Cardiac muscle cell (in vitro differentiated cells and primary cell): Measurements from ENCODE around the gene LRRC2. TPM values are rescaled to one million over a fixed set of nuclear protein-coding genes. Genes with fewer than 3 reads are reported as not detected.
A peak's percentile ranks its signal among the peaks of the same experiment; 100 is the strongest.

Experiments used
- DNase-seq, 2 donors: peaks; one replicate each; pipeline versions ENCODE4 v3.0.0 to v3.0.0-alpha.2; 2010 to 2017; ENCODE audit warnings: low read depth in 1 of 2, low spot score in 1 of 2
- H3K27ac ChIP-seq: fragments of 200-600 bp; sonication (generic); 2 replicates; pipeline ENCODE4 v1.5.1; 2016
- H3K27me3 ChIP-seq: fragments of 200-600 bp; sonication (generic); 2 replicates; pipeline ENCODE4 v1.6.0; 2016; ENCODE audit warnings: control low read depth
- H3K36me3 ChIP-seq: fragments of 200-600 bp; sonication (generic); 2 replicates; pipeline ENCODE4 v1.5.1; 2016; ENCODE audit warnings: control low read depth
- H3K4me1 ChIP-seq: fragments of 200-600 bp; sonication (generic); 2 replicates; pipeline ENCODE4 v1.8.1; 2017; ENCODE audit warnings: low read depth, mild to moderate bottlenecking, mixed run types
- H3K4me3 ChIP-seq: fragments of 200-600 bp; sonication (generic); 2 replicates; pipeline ENCODE4 v1.5.1; 2016; ENCODE audit warnings: mild to moderate bottlenecking
- H3K9me3 ChIP-seq: fragments of 200-600 bp; sonication (generic); 2 replicates; pipeline ENCODE4 v1.5.1; 2017; ENCODE audit warnings: low read depth, mild to moderate bottlenecking, control low read depth
- polyA plus RNA-seq: library from polyadenylated mRNA; unstranded; fragments of >200 nt; fragmentation: Nextera tagmentation; extraction: Ambion mirVana; gene quantifications from 2 replicates; pipeline ENCODE4 v1.2.1, GENCODE V29; 2016
- total RNA-seq: library from RNA; depleted of rRNA; stranded (reverse); fragments of >200 nt; gene quantifications from 2 replicates; pipeline ENCODE4 v1.2.3, GENCODE V29; 2016
- TF ChIP-seq, protein P1 (sequence below): IDR thresholded peaks from 2 replicates; pipeline ENCODE4 v1.5.1; 2012; ENCODE audit warnings: low read depth, mild to moderate bottlenecking, low read length

LRRC2 gene
- total and polyA plus RNA-seq, 2 experiments from 2014 or later: 0.77 to 1.6 TPM

DNA sequence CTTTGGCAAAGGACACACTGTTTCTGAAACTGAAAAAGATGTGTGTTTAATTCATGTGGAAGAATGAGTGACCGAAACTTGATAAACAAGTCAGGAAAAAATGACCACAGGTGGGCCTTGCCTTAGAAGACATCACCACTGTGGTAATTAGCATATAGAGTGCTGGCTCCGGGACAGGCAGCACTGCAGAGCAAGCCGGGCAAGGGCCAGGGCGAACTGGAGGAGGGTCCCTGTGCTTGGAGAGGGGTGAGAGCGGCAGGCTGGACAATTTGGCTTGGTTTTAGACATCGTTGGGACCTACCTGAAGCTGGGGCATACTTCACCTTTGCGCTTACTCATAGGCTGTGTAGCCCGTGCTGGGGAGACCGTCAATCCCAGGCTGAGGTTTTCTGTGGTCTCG, 60.1 kb downstream of the LRRC2 start:
- H3K9me3 ChIP-seq: no peaks in the 10 kb centered on the region
- H3K27ac ChIP-seq: no peak overlapping the region
- no peaks in the 10 kb centered on the region for H3K4me1 ChIP-seq
- H3K27me3 ChIP-seq: no peaks in the 10 kb centered on the region
- no peak for DNase-seq
- H3K4me3 ChIP-seq: no peak overlapping the region
- H3K36me3 ChIP-seq: no peaks in the 10 kb centered on the region
- TF ChIP-seq, protein P1, sequence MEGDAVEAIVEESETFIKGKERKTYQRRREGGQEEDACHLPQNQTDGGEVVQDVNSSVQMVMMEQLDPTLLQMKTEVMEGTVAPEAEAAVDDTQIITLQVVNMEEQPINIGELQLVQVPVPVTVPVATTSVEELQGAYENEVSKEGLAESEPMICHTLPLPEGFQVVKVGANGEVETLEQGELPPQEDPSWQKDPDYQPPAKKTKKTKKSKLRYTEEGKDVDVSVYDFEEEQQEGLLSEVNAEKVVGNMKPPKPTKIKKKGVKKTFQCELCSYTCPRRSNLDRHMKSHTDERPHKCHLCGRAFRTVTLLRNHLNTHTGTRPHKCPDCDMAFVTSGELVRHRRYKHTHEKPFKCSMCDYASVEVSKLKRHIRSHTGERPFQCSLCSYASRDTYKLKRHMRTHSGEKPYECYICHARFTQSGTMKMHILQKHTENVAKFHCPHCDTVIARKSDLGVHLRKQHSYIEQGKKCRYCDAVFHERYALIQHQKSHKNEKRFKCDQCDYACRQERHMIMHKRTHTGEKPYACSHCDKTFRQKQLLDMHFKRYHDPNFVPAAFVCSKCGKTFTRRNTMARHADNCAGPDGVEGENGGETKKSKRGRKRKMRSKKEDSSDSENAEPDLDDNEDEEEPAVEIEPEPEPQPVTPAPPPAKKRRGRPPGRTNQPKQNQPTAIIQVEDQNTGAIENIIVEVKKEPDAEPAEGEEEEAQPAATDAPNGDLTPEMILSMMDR: no peak

DNA sequence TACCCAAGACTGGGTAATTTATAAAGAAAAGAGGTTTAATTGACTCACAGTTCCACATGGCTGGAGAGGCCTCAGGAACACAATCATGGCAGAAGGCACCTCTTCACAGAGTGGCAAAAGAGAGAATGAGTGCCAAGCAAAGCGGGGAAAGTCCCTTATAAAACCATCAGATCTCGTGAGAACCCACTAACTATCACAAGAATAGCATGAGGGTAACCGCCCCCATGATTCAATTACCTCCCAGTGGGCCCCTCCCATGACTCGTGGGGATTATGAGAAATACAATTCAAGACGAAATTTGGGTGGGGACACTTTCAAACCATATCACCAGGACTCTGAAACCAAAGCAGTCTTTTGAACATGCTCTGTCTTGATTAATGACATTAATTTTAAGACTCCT, 61.3 kb downstream of the LRRC2 start:
- H3K4me1 ChIP-seq: no peaks in the 10 kb centered on the region

DNA sequence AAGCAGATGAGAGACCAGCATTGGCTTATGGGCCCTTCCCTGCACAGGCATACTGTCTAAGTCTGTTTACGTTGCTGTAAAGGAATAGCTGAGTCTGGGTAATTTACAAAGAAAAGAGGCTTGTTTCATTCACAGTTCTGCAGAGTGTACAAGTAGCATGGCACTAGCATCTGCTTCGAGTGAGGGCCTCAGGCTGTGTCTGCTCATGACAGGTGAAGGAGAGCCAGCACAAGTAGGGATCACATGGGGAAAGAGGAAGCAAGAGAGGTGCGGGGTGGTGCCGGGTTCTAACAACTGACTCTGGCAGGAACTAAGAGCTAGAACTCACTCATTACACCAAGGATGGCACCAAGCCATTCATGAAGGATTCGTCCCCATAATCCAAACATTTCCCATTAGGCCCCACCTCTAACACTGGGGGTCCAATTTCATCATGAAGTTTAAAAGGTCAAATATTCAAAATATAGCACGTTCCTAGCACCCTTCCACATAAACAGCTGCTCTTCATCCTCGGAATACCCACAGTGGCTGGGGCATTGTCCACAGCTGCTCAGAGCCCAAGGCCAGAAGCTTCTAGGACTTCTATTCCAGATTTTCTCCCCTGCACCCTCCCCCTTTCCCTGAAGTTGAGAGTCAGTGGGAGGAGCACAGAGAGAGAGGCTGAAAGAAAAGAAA, 62.8 kb downstream of the LRRC2 start:
- no peaks in the 10 kb centered on the region for H3K4me1 ChIP-seq
- no peaks in the 10 kb centered on the region for H3K9me3 ChIP-seq
- TF ChIP-seq, protein P1: no peak
- H3K27me3 ChIP-seq: no peaks in the 10 kb centered on the region
- H3K4me3 ChIP-seq: no peak overlapping the region
- H3K36me3 ChIP-seq: no peaks in the 10 kb centered on the region
- no peak overlapping the region for H3K27ac ChIP-seq
- DNase-seq: no peak

More for the DNA sequence above, 61.3 kb downstream of the LRRC2 start:
- H3K4me3 ChIP-seq: no peak overlapping the region
- no peaks in the 10 kb centered on the region for H3K27me3 ChIP-seq
- no peaks in the 10 kb centered on the region for H3K9me3 ChIP-seq
- no peak for DNase-seq
- no peak overlapping the region for H3K27ac ChIP-seq
- TF ChIP-seq, protein P1: no peak
- H3K36me3 ChIP-seq: no peaks in the 10 kb centered on the region

DNA sequence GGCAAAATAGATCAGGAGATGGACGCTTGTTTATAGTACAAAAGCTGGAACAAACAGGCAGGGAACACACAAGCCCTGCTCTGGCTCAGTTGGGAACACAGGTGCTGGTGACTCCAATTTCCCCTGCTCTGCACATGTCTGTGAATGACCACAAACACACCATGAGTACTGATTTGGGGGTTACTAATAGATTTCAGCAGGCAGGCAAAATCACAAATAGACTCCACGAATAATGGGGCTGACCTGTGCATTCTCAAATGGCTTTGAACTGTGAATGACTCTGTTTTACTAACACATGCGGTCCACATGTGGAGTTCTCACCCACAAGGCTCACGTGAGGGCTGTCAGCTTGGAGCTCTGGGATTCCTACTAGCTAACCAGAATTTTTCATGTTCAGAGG, 64.4 kb downstream of the LRRC2 start:
- Histone ChIP-seq H3K4me3 (no peak overlapping the region), H3K4me1 (no peaks in the 10 kb centered on the region), H3K27me3 (no peaks in the 10 kb centered on the region), H3K27ac (no peak overlapping the region), H3K36me3 (no peaks in the 10 kb centered on the region), H3K9me3 (no peaks in the 10 kb centered on the region)
- TF ChIP-seq, protein P1: no peak
- DNase-seq: no peak

DNA sequence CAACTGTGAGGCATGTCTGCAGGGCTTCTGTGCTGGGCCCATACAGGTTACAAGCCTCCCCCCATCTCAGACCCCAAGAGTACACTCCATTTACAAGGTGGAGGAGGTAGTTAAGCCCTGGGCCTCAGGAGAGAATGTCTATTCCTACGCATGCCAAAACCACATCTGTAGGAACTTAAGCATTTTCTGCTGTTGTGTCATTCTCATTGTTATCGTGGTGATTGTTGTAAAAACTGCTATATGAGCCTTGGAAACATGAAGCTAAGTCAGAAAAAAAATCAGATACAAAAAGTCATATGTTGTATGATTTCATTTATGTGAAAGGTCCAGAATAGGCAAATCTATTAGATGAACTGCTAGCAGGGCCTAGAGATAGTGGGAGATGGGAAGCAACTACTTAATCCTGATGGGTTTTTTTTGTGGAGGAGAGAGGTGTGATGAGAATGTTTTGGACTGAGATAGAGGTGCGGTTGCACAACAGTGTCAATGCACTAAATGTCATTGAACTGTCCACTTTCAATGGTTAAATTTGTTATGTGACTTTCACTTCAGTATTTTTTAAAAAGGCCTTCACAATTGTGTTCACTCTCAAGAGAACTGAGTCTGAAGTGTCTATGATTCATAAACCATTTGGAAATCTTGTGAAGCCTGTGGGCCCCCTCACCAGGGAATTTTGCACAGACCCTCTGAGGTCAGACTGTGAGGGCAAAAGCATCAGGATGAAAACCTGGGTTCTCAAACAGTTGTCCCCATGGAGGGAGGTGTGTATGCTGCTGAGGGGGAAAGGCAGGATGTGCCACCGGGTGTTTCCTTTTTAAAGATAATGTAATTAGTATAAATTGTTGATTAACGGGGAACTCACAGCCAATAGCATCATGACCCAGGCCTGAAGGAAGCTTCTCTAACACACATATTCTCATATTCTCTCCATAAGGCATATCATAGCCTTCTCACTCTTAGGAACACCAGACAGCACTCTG, 65.2 kb downstream of the LRRC2 start:
- peak in 1 of 2 donors; percentile 71 for DNase-seq
- TF ChIP-seq, protein P1: no peak
- Histone ChIP-seq H3K27ac (no peak overlapping the region), H3K4me3 (no peak overlapping the region), H3K36me3 (no peaks in the 10 kb centered on the region), H3K27me3 (no peaks in the 10 kb centered on the region), H3K4me1 (no peaks in the 10 kb centered on the region), H3K9me3 (no peaks in the 10 kb centered on the region)
